ENCODE measurements around the gene ZNF846.

DNA sequence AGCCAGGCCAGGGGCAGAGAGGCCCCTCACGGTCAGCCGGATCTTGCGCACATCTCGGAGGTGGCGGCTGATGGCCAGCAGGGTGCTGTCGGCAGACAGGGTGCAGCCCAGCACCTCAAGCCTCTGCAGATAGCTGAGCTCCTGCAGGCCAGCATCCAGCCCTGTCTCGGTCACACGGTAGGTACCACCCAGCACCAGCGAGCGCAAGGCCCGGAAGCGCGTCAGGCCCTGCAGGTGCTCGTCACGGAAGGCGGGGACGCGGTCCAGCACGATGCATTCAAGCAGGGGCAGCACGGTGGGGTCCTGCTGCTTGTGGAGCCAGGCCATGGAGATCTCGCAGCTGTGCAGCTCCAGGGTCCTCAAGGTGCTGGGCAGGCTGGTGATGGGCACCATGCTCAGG is 42.6 kb upstream of the ZNF846 start:
- TF ChIP-seq, protein P1, sequence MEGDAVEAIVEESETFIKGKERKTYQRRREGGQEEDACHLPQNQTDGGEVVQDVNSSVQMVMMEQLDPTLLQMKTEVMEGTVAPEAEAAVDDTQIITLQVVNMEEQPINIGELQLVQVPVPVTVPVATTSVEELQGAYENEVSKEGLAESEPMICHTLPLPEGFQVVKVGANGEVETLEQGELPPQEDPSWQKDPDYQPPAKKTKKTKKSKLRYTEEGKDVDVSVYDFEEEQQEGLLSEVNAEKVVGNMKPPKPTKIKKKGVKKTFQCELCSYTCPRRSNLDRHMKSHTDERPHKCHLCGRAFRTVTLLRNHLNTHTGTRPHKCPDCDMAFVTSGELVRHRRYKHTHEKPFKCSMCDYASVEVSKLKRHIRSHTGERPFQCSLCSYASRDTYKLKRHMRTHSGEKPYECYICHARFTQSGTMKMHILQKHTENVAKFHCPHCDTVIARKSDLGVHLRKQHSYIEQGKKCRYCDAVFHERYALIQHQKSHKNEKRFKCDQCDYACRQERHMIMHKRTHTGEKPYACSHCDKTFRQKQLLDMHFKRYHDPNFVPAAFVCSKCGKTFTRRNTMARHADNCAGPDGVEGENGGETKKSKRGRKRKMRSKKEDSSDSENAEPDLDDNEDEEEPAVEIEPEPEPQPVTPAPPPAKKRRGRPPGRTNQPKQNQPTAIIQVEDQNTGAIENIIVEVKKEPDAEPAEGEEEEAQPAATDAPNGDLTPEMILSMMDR (IDR thresholded peaks at IDR 0.05): no peak
- TF ChIP-seq SIN3A (IDR thresholded peaks at IDR 0.05; ENCODE audit: borderline replicate concordance, low read depth, low read length): no peak
- TF ChIP-seq RCOR1 (IDR thresholded peaks at IDR 0.05; ENCODE audit: low read length): no peak
- TF ChIP-seq, protein P2, sequence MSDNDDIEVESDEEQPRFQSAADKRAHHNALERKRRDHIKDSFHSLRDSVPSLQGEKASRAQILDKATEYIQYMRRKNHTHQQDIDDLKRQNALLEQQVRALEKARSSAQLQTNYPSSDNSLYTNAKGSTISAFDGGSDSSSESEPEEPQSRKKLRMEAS (IDR thresholded peaks at IDR 0.05; ENCODE audit: low read depth): no peak
- TF ChIP-seq EP300 (IDR thresholded peaks at IDR 0.05; ENCODE audit: borderline replicate concordance in 1 of 2, low read depth in 1 of 2, low read length in 1 of 2): no peak
- no peak for TF ChIP-seq MXI1 (IDR thresholded peaks at IDR 0.05; ENCODE audit: low read depth, low read length)
- TF ChIP-seq YY1 (IDR thresholded peaks at IDR 0.05; ENCODE audit: low read depth): no peak
- TF ChIP-seq POLR2AphosphoS5 (IDR thresholded peaks at IDR 0.05; ENCODE audit: low read depth, low read length): no peak
- no peak for TF ChIP-seq GATA2 (CRISPR knock-in tag; IDR thresholded peaks at IDR 0.05)
- TF ChIP-seq MEF2A (IDR thresholded peaks at IDR 0.05; ENCODE audit: borderline replicate concordance, low read depth): no peak
- no peak for TF ChIP-seq GABPA (IDR thresholded peaks at IDR 0.05; ENCODE audit: low read depth)

All from SK-N-SH (cell line).